Fibroblast of lung (primary cell): ENCODE measurements around the gene GRIK1.

Experiments used
- EZH2 ChIP-seq: IDR thresholded peaks from 2 replicates; pipeline ENCODE4 v1.5.1; 2012; ENCODE audit warnings: low read length, control low read depth, mild to moderate bottlenecking; ENCODE audit errors: missing control alignments
- TF ChIP-seq, protein P1 (sequence below), 2 donors: IDR thresholded peaks in 1 of 2; conservative IDR thresholded peaks in 1 of 2; 1 replicate in 1 of 2; 2 replicates in 1 of 2; pipeline ENCODE4 v1.5.1; 2011 to 2012; ENCODE audit warnings: low read length in 2 of 2, control low read depth in 1 of 2, inconsistent platforms in 1 of 2, low read depth in 1 of 2, mild to moderate bottlenecking in 1 of 2

GRCh38 chr21:29675451-29675850, 264.3 kb downstream of the GRIK1 start:
- TF ChIP-seq, protein P1, sequence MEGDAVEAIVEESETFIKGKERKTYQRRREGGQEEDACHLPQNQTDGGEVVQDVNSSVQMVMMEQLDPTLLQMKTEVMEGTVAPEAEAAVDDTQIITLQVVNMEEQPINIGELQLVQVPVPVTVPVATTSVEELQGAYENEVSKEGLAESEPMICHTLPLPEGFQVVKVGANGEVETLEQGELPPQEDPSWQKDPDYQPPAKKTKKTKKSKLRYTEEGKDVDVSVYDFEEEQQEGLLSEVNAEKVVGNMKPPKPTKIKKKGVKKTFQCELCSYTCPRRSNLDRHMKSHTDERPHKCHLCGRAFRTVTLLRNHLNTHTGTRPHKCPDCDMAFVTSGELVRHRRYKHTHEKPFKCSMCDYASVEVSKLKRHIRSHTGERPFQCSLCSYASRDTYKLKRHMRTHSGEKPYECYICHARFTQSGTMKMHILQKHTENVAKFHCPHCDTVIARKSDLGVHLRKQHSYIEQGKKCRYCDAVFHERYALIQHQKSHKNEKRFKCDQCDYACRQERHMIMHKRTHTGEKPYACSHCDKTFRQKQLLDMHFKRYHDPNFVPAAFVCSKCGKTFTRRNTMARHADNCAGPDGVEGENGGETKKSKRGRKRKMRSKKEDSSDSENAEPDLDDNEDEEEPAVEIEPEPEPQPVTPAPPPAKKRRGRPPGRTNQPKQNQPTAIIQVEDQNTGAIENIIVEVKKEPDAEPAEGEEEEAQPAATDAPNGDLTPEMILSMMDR (conservative IDR thresholded peaks at IDR 0.05 in 1 of 2, IDR thresholded peaks at IDR 0.05 in 1 of 2; ENCODE audit: low read depth in 1 of 2, low read length in 2 of 2): no peak
- no peak for TF ChIP-seq EZH2
